ENCODE data around the gene ETV5.

GRCh38 chr3:186133980-186134379 lies 25.1 kb upstream of the ETV5 start:
- no peak for TF ChIP-seq POLR2A (IDR thresholded peaks at IDR 0.05; ENCODE audit: low read depth, low read length)
- TF ChIP-seq POLR2AphosphoS5 (IDR thresholded peaks at IDR 0.05; ENCODE audit: low read depth, low read length): no peak
- TF ChIP-seq TAF1 (IDR thresholded peaks at IDR 0.05; ENCODE audit: low read depth, low read length): no peak
